Measurements from ENCODE around the gene CCDC149. TPM values are rescaled to one million over a fixed set of nuclear protein-coding genes. Genes with fewer than 3 reads are reported as not detected.

The CCDC149 gene
- total and polyA plus RNA-seq, 2 of the 8 experiments (the other 6 are each of a cell fraction or from before 2014, with no cell fraction given): 2.2 to 5.6 TPM

DNA sequence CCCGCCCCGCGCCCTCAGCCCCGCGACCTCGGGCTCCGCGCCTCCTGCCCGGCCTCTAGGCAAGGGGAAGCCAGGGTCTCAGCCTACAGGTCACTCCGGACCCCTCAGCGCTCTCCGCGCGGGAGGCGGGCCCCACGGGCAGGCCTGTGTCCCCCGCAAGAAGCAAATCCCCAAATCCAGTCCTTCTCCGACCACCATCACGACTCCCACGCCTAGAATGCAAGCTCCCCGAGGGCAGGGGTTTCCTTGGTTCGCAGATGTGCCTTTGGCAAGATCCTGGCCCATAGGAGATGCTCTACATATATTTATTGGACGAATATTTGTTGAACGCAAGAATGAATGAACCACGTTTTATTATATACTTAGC lies 260 bp upstream of the CCDC149 start:
- peak overlapping the region; percentile 29 to 92 (median 61); a peak in 5 of 7 replicates for H3K9ac ChIP-seq (replicated peaks in 1 of 4; ENCODE audit: extremely low read depth in 1 of 4, low read depth in 3 of 4, low read length in 3 of 4)
- H3K36me3 ChIP-seq (ENCODE audit: control insufficient read depth in 2 of 4, insufficient read depth in 4 of 4, low read length in 3 of 4): peaks cover 3 to 23% (median 13%) of the 10 kb centered on the region in 4 experiments; a peak in 5 of 8 replicates
- peak overlapping the region; percentile 98 for H2AFZ ChIP-seq (ENCODE audit: low read length)
- peaks cover 13 to 18% of the 10 kb centered on the region in 2 experiments; a peak in 3 of 4 replicates for H3K9me3 ChIP-seq (ENCODE audit: insufficient read depth in 2 of 2, low read depth in 1 of 2, low read length in 1 of 2)
- H3K4me3 ChIP-seq (ENCODE audit: extremely low read depth in 1 of 4, insufficient read depth in 2 of 4, low read depth in 3 of 4, low read length in 4 of 4): peak overlapping the region; percentile 37 to 63 (median 42)
- H2BK5ac ChIP-seq (ENCODE audit: low read depth, low read length): no peak overlapping the region
- peak overlapping the region; percentile 88 for H4K8ac ChIP-seq (ENCODE audit: extremely low read depth, insufficient read depth, low read length)
- H3K27ac ChIP-seq (ENCODE audit: low read depth, low read length): no peak overlapping the region
- no peak overlapping the region for H2BK120ac ChIP-seq (replicated peaks; ENCODE audit: low read depth, low read length)
- no peaks in the 10 kb centered on the region for H3K79me2 ChIP-seq (ENCODE audit: control insufficient read depth in 1 of 2, insufficient read depth in 2 of 2, low read length in 2 of 2)
- WGBS, 2 experiments (ENCODE audit: extremely low coverage in 1 of 2, insufficient coverage in 1 of 2, insufficient read length in 1 of 2, insufficient replicate concordance in 2 of 2, low coverage in 1 of 2, low lambda C conversion rate in 2 of 2, missing lambda C conversion rate in 1 of 2): 42% methylated on average over 14 of the region's 25 CpGs; no CpG with 5 or more reads in 1 of the 2 experiments
- H2BK15ac ChIP-seq (ENCODE audit: low read length): no peak overlapping the region
- peaks cover 7 to 14% (median 11%) of the 10 kb centered on the region in 4 experiments for H3K4me1 ChIP-seq (replicated peaks in 1 of 4; ENCODE audit: control insufficient read depth in 3 of 4, insufficient read depth in 4 of 4, low read length in 3 of 4)
- H3K23ac ChIP-seq (ENCODE audit: insufficient read length): no peak overlapping the region
- no peak overlapping the region for H3K4ac ChIP-seq (replicated peaks; ENCODE audit: insufficient read length, low read depth, low read length)
- ChIA-PET POLR2A (ENCODE audit: partially characterized antibody) (interaction anchor here (1.0 to 1.2 kb wide), 2 partner anchors 67 to 343 kb away, joined by 3 read pairs; no protein-coding TSS in a partner anchor), CTCF (ENCODE audit: partially characterized antibody) (interaction anchor here (1.0 kb wide), 1 partner anchor 120 kb away, joined by 3 read pairs; no protein-coding TSS in a partner anchor)
- no peak overlapping the region for H2AK5ac ChIP-seq (ENCODE audit: low read depth, low read length)
- H2BK12ac ChIP-seq (ENCODE audit: low read depth, low read length): no peak overlapping the region
- no peak overlapping the region for H4K91ac ChIP-seq (replicated peaks; ENCODE audit: insufficient read length, low read length)
- DNase-seq (ENCODE audit: low read depth in 1 of 2, low spot score in 2 of 2) (no peak), FAIRE-seq (no peak)
- no peaks in the 10 kb centered on the region for H4K20me1 ChIP-seq (replicated peaks in 1 of 2; ENCODE audit: control insufficient read depth in 1 of 2, insufficient read depth in 2 of 2, low read length in 2 of 2)
- H3K56ac ChIP-seq (replicated peaks; ENCODE audit: insufficient read length, low read depth, low read length): no peak overlapping the region
- H3K79me1 ChIP-seq (ENCODE audit: low read depth, low read length): no peaks in the 10 kb centered on the region
- peaks cover 2% of the 10 kb centered on the region; the same call in 1 of the 2 replicates for H3K23me2 ChIP-seq (ENCODE audit: low read depth, low read length)
- H3K4me2 ChIP-seq (ENCODE audit: insufficient read depth in 1 of 2, low read depth in 2 of 2, low read length in 2 of 2): peak overlapping the region; percentile 72 to 80
- H3K27me3 ChIP-seq (replicated peaks in 1 of 4; ENCODE audit: control insufficient read depth in 3 of 4, extremely low read depth in 1 of 4, insufficient read depth in 3 of 4, low read length in 3 of 4): peaks cover 0 to 17% (median 6%) of the 10 kb centered on the region in 4 experiments; a peak in 5 of 7 replicates
- no peak overlapping the region for H3K14ac ChIP-seq (ENCODE audit: insufficient read length)
- H4K5ac ChIP-seq (ENCODE audit: insufficient read length, low read depth, low read length): no peak overlapping the region
- no peak overlapping the region for H2BK20ac ChIP-seq (ENCODE audit: low read length)
- no peak overlapping the region for H3K18ac ChIP-seq (ENCODE audit: extremely low read depth, low read length)
- TF ChIP-seq KDM1A (IDR thresholded peaks at IDR 0.05; ENCODE audit: borderline replicate concordance, low read length): peak; percentile 22; the same call in 1 of the 2 replicates
- TF ChIP-seq CBX8 (IDR thresholded peaks at IDR 0.05; ENCODE audit: borderline replicate concordance, low read depth, low read length): no peak
- peak; percentile 62 for TF ChIP-seq USF2 (IDR thresholded peaks at IDR 0.05; ENCODE audit: low read length)
- TF ChIP-seq MAFK (IDR thresholded peaks at IDR 0.05; ENCODE audit: low read depth, low read length): no peak
- no peak for TF ChIP-seq CTBP2 (IDR thresholded peaks at IDR 0.05; ENCODE audit: borderline replicate concordance, insufficient read depth, insufficient read length, low read length)
- TF ChIP-seq TAF7 (optimal IDR thresholded peaks at IDR 0.05; ENCODE audit: borderline replicate concordance, low read depth, low read length): no peak
- no peak for TF ChIP-seq EZH2 (IDR thresholded peaks at IDR 0.05; ENCODE audit: low read depth, low read length, severe bottlenecking)
- no peak for TF ChIP-seq KDM4A (IDR thresholded peaks at IDR 0.05; ENCODE audit: low read depth, low read length, severe bottlenecking)
- no peak for TF ChIP-seq BRCA1 (IDR thresholded peaks at IDR 0.05; ENCODE audit: low read depth, low read length)
- no peak for TF ChIP-seq SP2 (IDR thresholded peaks at IDR 0.05; ENCODE audit: low read length)
- TF ChIP-seq CHD2 (IDR thresholded peaks at IDR 0.05; ENCODE audit: low read length): no peak
- TF ChIP-seq TBP (IDR thresholded peaks at IDR 0.05; ENCODE audit: low read depth, low read length): no peak
- TF ChIP-seq SUZ12 (IDR thresholded peaks at IDR 0.05; ENCODE audit: low read length): no peak
